H9 (cell line): ENCODE measurements around the gene CDK2. TPM values are rescaled to one million over a fixed set of nuclear protein-coding genes. Genes with fewer than 3 reads are reported as not detected.

Experiments used
- DNase-seq: peaks from one replicate; pipeline ENCODE4 v3.0.0-alpha.2; 2017
- H2AFZ ChIP-seq: one replicate; pipeline ENCODE4 v1.6.1; 2013; ENCODE audit warnings: mild to moderate bottlenecking, low read length, control low read depth, moderate library complexity
- H2AK5ac ChIP-seq: 2 replicates; pipeline ENCODE4 v1.6.1; 2013; ENCODE audit warnings: low read length, control low read depth, mixed read lengths; ENCODE audit not compliant: insufficient read length
- H2BK120ac ChIP-seq: one replicate; pipeline ENCODE4 v1.6.1; 2013; ENCODE audit warnings: low read depth, mild to moderate bottlenecking, low read length, control low read depth, inconsistent platforms; ENCODE audit not compliant: poor library complexity, severe bottlenecking
- H2BK12ac ChIP-seq: 2 replicates; pipeline ENCODE4 v1.6.1; 2013; ENCODE audit warnings: low read length, control low read depth, mixed read lengths, low read depth; ENCODE audit not compliant: insufficient read length
- H2BK15ac ChIP-seq: 2 replicates; pipeline ENCODE4 v1.6.1; 2013; ENCODE audit warnings: low read depth, low read length, control low read depth
- H2BK20ac ChIP-seq: one replicate; pipeline ENCODE4 v1.6.1; 2013; ENCODE audit warnings: low read depth, mild to moderate bottlenecking, low read length, control low read depth, inconsistent platforms; ENCODE audit not compliant: poor library complexity, severe bottlenecking
- H2BK5ac ChIP-seq: 2 replicates; pipeline ENCODE4 v1.6.1; 2013; ENCODE audit warnings: low read length, control low read depth, mixed read lengths; ENCODE audit not compliant: insufficient read length
- H3K14ac ChIP-seq: 2 replicates; pipeline ENCODE4 v1.6.1; 2013; ENCODE audit warnings: low read length, control low read depth; ENCODE audit not compliant: insufficient read depth
- H3K18ac ChIP-seq: 2 replicates; pipeline ENCODE4 v1.6.1; 2013; ENCODE audit warnings: low read depth, mild to moderate bottlenecking, mixed read lengths, low read length, control low read depth; ENCODE audit not compliant: insufficient read length
- H3K23ac ChIP-seq: 2 replicates; pipeline ENCODE4 v1.6.1; 2013; ENCODE audit warnings: low read length, control low read depth, mixed read lengths, low read depth; ENCODE audit not compliant: insufficient read length
- H3K23me2 ChIP-seq: 2 replicates; pipeline ENCODE4 v1.6.1; 2013; ENCODE audit warnings: low read depth, mild to moderate bottlenecking, mixed read lengths, low read length, control low read depth; ENCODE audit not compliant: insufficient read length, poor library complexity, severe bottlenecking
- H3K27ac ChIP-seq: 2 replicates; pipeline ENCODE4 v1.5.1; 2013; ENCODE audit warnings: low read length, control low read depth, mixed read lengths, low read depth; ENCODE audit not compliant: insufficient read length
- H3K27me3 ChIP-seq: 2 replicates; pipeline ENCODE4 v1.6.1; 2013; ENCODE audit warnings: low read length, control low read depth, inconsistent platforms; ENCODE audit not compliant: insufficient read depth
- H3K4ac ChIP-seq: 2 replicates; pipeline ENCODE4 v1.6.1; 2013; ENCODE audit warnings: low read depth, mild to moderate bottlenecking, control low read depth, inconsistent platforms, low read length, moderate library complexity
- H3K4me1 ChIP-seq: 2 replicates; pipeline ENCODE4 v1.6.1; 2013; ENCODE audit warnings: low read length, control low read depth, inconsistent platforms; ENCODE audit not compliant: insufficient read depth
- H3K4me2 ChIP-seq: 2 replicates; pipeline ENCODE4 v1.6.1; 2013; ENCODE audit warnings: low read length, control low read depth, mixed read lengths; ENCODE audit not compliant: insufficient read length, insufficient read depth
- H3K56ac ChIP-seq: 2 replicates; pipeline ENCODE4 v1.6.1; 2013; ENCODE audit warnings: low read depth, mild to moderate bottlenecking, mixed read lengths, low read length, control low read depth; ENCODE audit not compliant: insufficient read length
- H3K79me1 ChIP-seq: 2 replicates; pipeline ENCODE4 v1.6.1; 2013; ENCODE audit warnings: low read depth, mild to moderate bottlenecking, moderate library complexity, low read length, control low read depth, inconsistent platforms; ENCODE audit not compliant: insufficient read depth, poor library complexity, severe bottlenecking
- H3K79me2 ChIP-seq: 2 replicates; pipeline ENCODE4 v1.6.1; 2013; ENCODE audit warnings: low read length, control low read depth, inconsistent platforms; ENCODE audit not compliant: insufficient read depth
- H3K9ac ChIP-seq: 2 replicates; pipeline ENCODE4 v1.6.1; 2013; ENCODE audit warnings: low read length, control low read depth, mixed read lengths; ENCODE audit not compliant: insufficient read length; ENCODE audit errors: extremely low read depth
- H3K9me3 ChIP-seq: one replicate; pipeline ENCODE4 v1.6.1; 2013; ENCODE audit warnings: low read depth, low read length, inconsistent platforms; ENCODE audit not compliant: control insufficient read depth
- H3T11ph ChIP-seq: one replicate; pipeline ENCODE4 v1.6.1; 2013; ENCODE audit warnings: mild to moderate bottlenecking, low read length, control low read depth, inconsistent platforms
- H4K20me1 ChIP-seq: one replicate; pipeline ENCODE4 v1.6.1; 2013; ENCODE audit not compliant: control insufficient read depth, insufficient read length, insufficient read depth
- H4K5ac ChIP-seq: 2 replicates; pipeline ENCODE4 v1.6.1; 2013; ENCODE audit warnings: low read depth, mild to moderate bottlenecking, mixed read lengths, low read length, control low read depth; ENCODE audit not compliant: insufficient read length
- H4K8ac ChIP-seq: replicated peaks from 2 replicates; pipeline ENCODE4 v1.6.1; 2013; ENCODE audit warnings: low read length, control low read depth, mixed read lengths, low read depth; ENCODE audit not compliant: insufficient read length
- H4K91ac ChIP-seq: 2 replicates; pipeline ENCODE4 v1.6.1; 2013; ENCODE audit warnings: low read depth, mild to moderate bottlenecking, moderate library complexity, mixed read lengths, low read length, control low read depth; ENCODE audit not compliant: insufficient read length
- H3K27ac Mint-ChIP-seq, 3 experiments: 2 replicates in 2 of 3; 3 replicates in 1 of 3; pipeline ENCODE4 v1.8.0; 2020 to 2021; ENCODE audit warnings: mixed read lengths in 3 of 3, mild to moderate bottlenecking in 1 of 3, moderate library complexity in 1 of 3
- H3K27me3 Mint-ChIP-seq: 2 replicates; pipeline ENCODE4 v1.8.0; 2021; ENCODE audit warnings: low read depth, mild to moderate bottlenecking, moderate library complexity, mixed read lengths
- H3K36me3 Mint-ChIP-seq, 3 experiments: 2 replicates in 2 of 3; 3 replicates in 1 of 3; pipeline ENCODE4 v1.8.0; 2020 to 2021; ENCODE audit warnings: low read depth in 3 of 3, mixed read lengths in 3 of 3; ENCODE audit not compliant: insufficient read depth in 1 of 3
- H3K4me1 Mint-ChIP-seq, 2 experiments: 2 replicates each; pipeline ENCODE4 v1.8.0; 2020; ENCODE audit warnings: mixed read lengths in 2 of 2
- H3K4me3 Mint-ChIP-seq, 2 experiments: 2 replicates in 1 of 2; 3 replicates in 1 of 2; pipeline ENCODE4 v1.8.0; 2020 to 2021; ENCODE audit warnings: mild to moderate bottlenecking in 2 of 2, mixed read lengths in 2 of 2, moderate library complexity in 1 of 2
- H3K9me3 Mint-ChIP-seq, 2 experiments: 2 replicates in 1 of 2; 3 replicates in 1 of 2; pipeline ENCODE4 v1.8.0; 2020; ENCODE audit warnings: mild to moderate bottlenecking in 2 of 2, mixed read lengths in 2 of 2, moderate library complexity in 1 of 2
- CTCF ChIP-seq: fragments of 200-600 bp; sonication (generic); conservative IDR thresholded peaks from 3 replicates; pipeline ENCODE4 v1.8.0; 2021; ENCODE audit warnings: antibody characterized with exemption, mild to moderate bottlenecking
- WGBS: extraction: QIAGEN DNeasy Blood & Tissue Kit; methylation state at CpG from one replicate; pipeline ENCODE4 v1.1.7; 2013; ENCODE audit warnings: missing lambda C conversion rate, low lambda C conversion rate, mixed read lengths; ENCODE audit not compliant: insufficient read length; ENCODE audit errors: extremely low coverage; 5-methylcytosine and 5-hydroxymethylcytosine counted together
- total RNA-seq: library from RNA; stranded (reverse); gene quantifications from 2 replicates; pipeline ENCODE4 v1.2.1, GENCODE V29; 2021

Gene CDK2
- total RNA-seq, 1 experiment from 2014 or later, result 60.8 TPM

GRCh38 chr12:55940065-55940732 is 26.4 kb upstream of the CDK2 start:
- peak; percentile 95 for TF ChIP-seq CTCF
- Histone ChIP-seq H3K4me2 (no peak overlapping the region), H2AK5ac (no peak overlapping the region), H3K27me3 (no peaks in the 10 kb centered on the region), H3K4me1 (no peaks in the 10 kb centered on the region; the same call in 1 of the 2 replicates), H4K20me1 (no peaks in the 10 kb centered on the region), H3K23me2 (no peaks in the 10 kb centered on the region), H3K4ac (no peak overlapping the region), H2BK12ac (no peak overlapping the region), H2BK5ac (no peak overlapping the region), H3K9me3 (no peaks in the 10 kb centered on the region), H4K91ac (no peak overlapping the region), H2BK20ac (no peak overlapping the region), H3K79me1 (no peaks in the 10 kb centered on the region), H4K8ac (no peak overlapping the region), H3T11ph (no peak overlapping the region), H3K9ac (no peak overlapping the region), H3K18ac (no peak overlapping the region), H2BK120ac (no peak overlapping the region), H3K27ac (no peak overlapping the region), H3K79me2 (no peaks in the 10 kb centered on the region), H4K5ac (no peak overlapping the region), H3K23ac (no peak overlapping the region), H2BK15ac (no peak overlapping the region), H2AFZ (no peak overlapping the region), H3K56ac (no peak overlapping the region), H3K14ac (no peak overlapping the region; the same call in 1 of the 2 replicates)
- Mint-ChIP-seq H3K27ac (peak overlapping the region in 1 of 3 experiments; percentile 70; a peak in 2 of 7 replicates), H3K9me3 (no peaks in the 10 kb centered on the region), H3K27me3 (peaks cover 2% of the 10 kb centered on the region; the same call in 1 of the 2 replicates), H3K36me3 (peaks cover 0 to 4% (median 0%) of the 10 kb centered on the region in 3 experiments; a peak in 3 of 7 replicates), H3K4me1 (peaks cover 10 to 18% of the 10 kb centered on the region in 2 experiments), H3K4me3 (peak overlapping the region in 1 of 2 experiments; percentile 70; a peak in 3 of 5 replicates)
- peak; percentile 97 for DNase-seq
- no CpG with 5 or more reads among the region's 18 CpGs for WGBS
